ENCODE data around the gene MAPK9. TPM values are rescaled to one million over a fixed set of nuclear protein-coding genes. Genes with fewer than 3 reads are reported as not detected.

MAPK9 gene
- total and polyA plus RNA-seq, 5 donors, result 20.1 to 47.4 (median 45.1) TPM

DNA sequence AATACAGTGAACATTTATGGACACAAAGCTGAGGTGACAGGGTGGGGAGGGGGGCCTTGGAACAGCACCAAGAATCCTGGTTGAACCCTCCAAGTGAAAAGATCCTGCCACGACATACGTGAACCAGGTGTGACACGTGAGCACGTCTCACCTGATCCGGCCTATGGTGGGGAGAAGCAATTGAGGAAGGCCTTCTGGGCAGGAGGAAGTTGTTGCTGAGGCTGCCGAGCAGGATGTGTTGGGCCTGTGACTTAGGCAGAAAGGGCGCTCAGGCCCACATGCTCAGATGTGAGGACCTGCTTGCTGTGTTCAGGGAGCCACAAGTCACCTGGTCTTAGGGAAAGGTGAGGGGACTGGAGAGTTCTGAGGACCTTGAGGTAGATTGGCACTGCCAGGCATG is 2.5 kb upstream of the MAPK9 start:
- Histone ChIP-seq H3K4me3 (ENCODE audit: low read length) (no peak overlapping the region), H3K4me1 (ENCODE audit: control insufficient read depth, insufficient read depth, low read length) (peaks cover 2% of the 10 kb centered on the region), H3K9me3 (ENCODE audit: control insufficient read depth, low read length) (no peaks in the 10 kb centered on the region), H3K27ac (ENCODE audit: low read length) (no peak overlapping the region), H3K27me3 (ENCODE audit: control insufficient read depth, insufficient read depth) (no peaks in the 10 kb centered on the region)
- intact Hi-C loops (cut with DNase I), result loop anchor here in 3 of 4 donors (5.0 to 10.0 kb wide), 3 partner anchors 178 to 373 kb away; no protein-coding TSS in a partner anchor
- no peak for DNase-seq
- WGBS, result 82% methylated on average over 7 of the region's 7 CpGs
- ATAC-seq, result no peak

DNA sequence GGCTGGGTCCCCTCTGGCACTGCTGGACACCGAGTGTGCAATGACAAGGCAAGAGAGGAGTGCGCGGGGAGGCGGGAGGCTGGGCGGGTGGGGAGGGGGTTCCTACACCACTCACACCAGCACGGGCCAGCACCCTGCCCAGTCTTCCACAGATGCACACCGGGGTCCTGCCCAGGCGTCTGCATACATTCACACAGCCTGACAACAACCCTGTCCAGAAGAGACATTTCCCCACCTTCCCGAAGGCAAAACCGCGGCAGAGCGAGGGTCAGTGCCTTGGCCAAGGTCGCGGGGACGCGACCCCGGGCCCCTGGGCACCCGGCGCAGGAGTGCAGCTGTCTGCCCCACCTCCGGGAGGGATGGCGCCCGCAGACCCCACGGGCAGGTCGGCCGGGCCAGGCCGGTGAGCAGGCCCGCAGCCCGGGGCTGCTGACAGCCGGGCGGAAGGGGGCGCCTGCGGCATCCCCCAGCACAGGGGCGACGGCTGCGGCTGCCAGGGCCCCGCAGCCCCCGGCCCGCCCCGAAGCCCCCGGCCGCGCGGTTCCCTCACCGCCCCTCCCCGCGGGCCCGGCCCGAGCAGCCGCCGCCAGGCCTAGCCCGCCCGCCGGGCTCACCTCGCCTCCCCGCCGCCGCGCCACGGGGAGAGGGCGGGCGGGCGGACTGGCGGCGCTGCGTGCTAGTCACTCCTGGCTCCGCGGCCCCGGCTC is 496 bp downstream of the MAPK9 start:
- intact Hi-C loops (cut with DNase I), result loop anchor here in 3 of 4 donors (5.0 to 10.0 kb wide), 3 partner anchors 181 to 376 kb away; no protein-coding TSS in a partner anchor
- DNase-seq (peak; percentile 34 to 61 (median 56)), ATAC-seq (peak; percentile 2 to 6)
- H3K27ac ChIP-seq (ENCODE audit: low read length), result no peak overlapping the region
- WGBS, result 1% methylated on average over 61 of the region's 68 CpGs
- no peaks in the 10 kb centered on the region for H3K9me3 ChIP-seq (ENCODE audit: control insufficient read depth, low read length)
- H3K4me3 ChIP-seq (ENCODE audit: low read length), result peak overlapping the region; percentile 92
- H3K27me3 ChIP-seq (ENCODE audit: control insufficient read depth, insufficient read depth), result no peaks in the 10 kb centered on the region
- peaks cover 2% of the 10 kb centered on the region for H3K4me1 ChIP-seq (ENCODE audit: control insufficient read depth, insufficient read depth, low read length)

DNA sequence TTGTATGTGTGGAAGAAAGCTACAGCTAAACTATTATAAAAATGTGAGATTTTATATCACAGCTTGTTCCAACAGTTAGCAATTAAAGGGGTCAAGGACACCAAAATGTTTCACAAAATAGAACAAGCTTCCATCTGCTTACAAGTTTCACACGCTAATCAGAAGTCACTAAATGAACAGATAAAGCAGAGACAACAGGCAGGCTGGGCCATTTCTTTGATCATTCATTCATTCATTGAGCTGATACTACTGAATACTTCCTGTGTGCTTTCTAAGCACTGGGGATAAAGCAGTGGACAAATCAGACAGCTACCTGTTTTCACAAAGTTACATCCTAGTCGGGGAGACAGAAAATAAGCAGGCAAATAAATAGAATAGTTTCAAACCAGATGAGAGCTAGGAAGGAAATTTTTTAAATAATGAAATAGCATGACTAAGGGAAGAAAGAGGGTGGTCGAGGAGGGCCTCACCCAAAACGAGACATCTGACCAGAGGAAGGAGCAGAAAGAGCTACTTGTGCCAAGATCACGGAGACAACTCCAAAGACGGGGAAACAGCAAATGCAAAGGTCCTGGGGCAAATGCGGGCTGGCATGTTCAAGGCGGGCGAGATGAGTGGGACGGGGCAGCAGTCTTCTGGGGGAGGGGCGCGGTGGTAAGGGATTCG is 1.2 kb downstream of the MAPK9 start:
- ATAC-seq (no peak), DNase-seq (no peak)
- intact Hi-C loops (cut with DNase I), result loop anchor here in 3 of 4 donors (5.0 to 10.0 kb wide), 3 partner anchors 182 to 377 kb away; no protein-coding TSS in a partner anchor
- H3K27me3 ChIP-seq (ENCODE audit: control insufficient read depth, insufficient read depth), result no peaks in the 10 kb centered on the region
- WGBS, result 21% methylated on average over 13 of the region's 13 CpGs
- peak overlapping the region; percentile 92 for H3K4me3 ChIP-seq (ENCODE audit: low read length)
- no peaks in the 10 kb centered on the region for H3K9me3 ChIP-seq (ENCODE audit: control insufficient read depth, low read length)
- peaks cover 2% of the 10 kb centered on the region for H3K4me1 ChIP-seq (ENCODE audit: control insufficient read depth, insufficient read depth, low read length)
- H3K27ac ChIP-seq (ENCODE audit: low read length), result no peak overlapping the region

DNA sequence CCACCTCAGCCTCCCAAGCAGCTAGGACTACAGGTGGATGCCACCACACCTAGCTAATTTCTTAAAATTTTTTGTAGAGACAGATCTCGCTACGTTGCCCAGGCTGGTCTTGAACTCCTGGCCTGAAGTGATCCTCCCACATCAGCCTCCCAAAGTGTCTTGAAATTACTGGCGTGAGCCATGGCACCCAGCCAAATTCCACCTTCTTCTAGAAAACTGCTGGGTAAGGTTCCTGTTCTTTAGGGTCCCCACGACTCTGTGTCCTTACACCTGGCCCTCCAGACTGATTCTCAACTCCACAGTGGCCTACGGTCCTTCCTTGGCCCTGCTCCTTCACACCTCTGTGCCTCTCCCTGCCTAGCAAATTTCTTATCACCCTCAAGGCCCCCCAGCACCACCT is 1.9 kb downstream of the MAPK9 start:
- DNase-seq (no peak), ATAC-seq (no peak)
- H3K4me3 ChIP-seq (ENCODE audit: low read length), result no peak overlapping the region
- no peak overlapping the region for H3K27ac ChIP-seq (ENCODE audit: low read length)
- peaks cover 2% of the 10 kb centered on the region for H3K4me1 ChIP-seq (ENCODE audit: control insufficient read depth, insufficient read depth, low read length)
- H3K9me3 ChIP-seq (ENCODE audit: control insufficient read depth, low read length), result no peaks in the 10 kb centered on the region
- no peaks in the 10 kb centered on the region for H3K27me3 ChIP-seq (ENCODE audit: control insufficient read depth, insufficient read depth)
- WGBS, result 83% methylated on average over 5 of the region's 5 CpGs
- intact Hi-C loops (cut with DNase I), result loop anchor here in 3 of 4 donors (5.0 to 10.0 kb wide), 3 partner anchors 182 to 377 kb away; no protein-coding TSS in a partner anchor

DNA sequence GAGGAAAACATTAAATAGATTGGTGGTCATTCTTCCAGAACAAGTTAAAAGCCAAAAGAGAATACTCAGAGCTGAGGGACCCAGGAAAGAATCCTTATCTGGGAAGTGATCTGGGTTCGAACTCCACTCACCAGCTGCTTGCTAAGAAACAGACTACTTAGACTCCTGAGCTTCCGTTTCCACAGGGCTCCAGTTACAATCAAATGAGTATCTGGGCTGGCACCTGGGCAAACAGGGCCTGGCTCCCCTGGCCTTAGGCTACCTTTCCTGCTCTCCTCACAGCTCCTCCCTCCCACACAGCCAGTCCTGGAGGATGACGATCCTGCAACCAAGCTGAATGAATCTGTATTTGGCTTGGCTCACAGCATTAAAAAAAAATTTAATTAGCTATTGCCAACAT is 2.5 kb downstream of the MAPK9 start:
- DNase-seq (no peak), ATAC-seq (no peak)
- intact Hi-C loops (cut with DNase I), result no loop called here

DNA sequence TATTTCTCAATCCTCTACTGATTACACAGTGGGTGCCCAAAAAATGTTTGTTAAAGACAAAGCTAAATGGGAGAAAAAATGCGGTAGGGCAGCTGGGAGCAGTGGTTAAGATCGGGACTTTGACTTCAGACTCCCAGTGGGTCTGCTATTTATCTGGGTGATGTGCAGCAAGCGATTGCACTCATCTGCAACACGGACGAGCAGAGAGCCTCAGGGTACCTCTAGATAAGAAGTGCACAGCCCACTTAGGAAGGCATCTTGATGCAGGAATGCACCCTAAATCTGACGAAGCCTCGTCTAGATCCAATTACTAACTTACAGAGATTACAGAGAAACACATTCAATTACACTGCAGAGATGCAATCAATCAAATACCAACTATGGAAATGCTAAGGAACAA is 4.0 kb downstream of the MAPK9 start:
- intact Hi-C loops (cut with DNase I), result no loop called here
- Histone ChIP-seq H3K27ac (ENCODE audit: low read length) (no peak overlapping the region), H3K9me3 (ENCODE audit: control insufficient read depth, low read length) (no peaks in the 10 kb centered on the region), H3K4me1 (ENCODE audit: control insufficient read depth, insufficient read depth, low read length) (peaks cover 2% of the 10 kb centered on the region), H3K4me3 (ENCODE audit: low read length) (no peak overlapping the region), H3K27me3 (ENCODE audit: control insufficient read depth, insufficient read depth) (no peaks in the 10 kb centered on the region)
- WGBS, result 61% methylated on average over 7 of the region's 7 CpGs
- DNase-seq, result no peak
- ATAC-seq, result no peak

More for the DNA sequence above, 2.5 kb downstream of the MAPK9 start:
- no peaks in the 10 kb centered on the region for H3K9me3 ChIP-seq (ENCODE audit: control insufficient read depth, low read length)
- 62% methylated on average over 3 of the region's 3 CpGs for WGBS
- H3K27ac ChIP-seq (ENCODE audit: low read length), result no peak overlapping the region
- no peaks in the 10 kb centered on the region for H3K27me3 ChIP-seq (ENCODE audit: control insufficient read depth, insufficient read depth)
- H3K4me1 ChIP-seq (ENCODE audit: control insufficient read depth, insufficient read depth, low read length), result peaks cover 2% of the 10 kb centered on the region
- no peak overlapping the region for H3K4me3 ChIP-seq (ENCODE audit: low read length)

DNA sequence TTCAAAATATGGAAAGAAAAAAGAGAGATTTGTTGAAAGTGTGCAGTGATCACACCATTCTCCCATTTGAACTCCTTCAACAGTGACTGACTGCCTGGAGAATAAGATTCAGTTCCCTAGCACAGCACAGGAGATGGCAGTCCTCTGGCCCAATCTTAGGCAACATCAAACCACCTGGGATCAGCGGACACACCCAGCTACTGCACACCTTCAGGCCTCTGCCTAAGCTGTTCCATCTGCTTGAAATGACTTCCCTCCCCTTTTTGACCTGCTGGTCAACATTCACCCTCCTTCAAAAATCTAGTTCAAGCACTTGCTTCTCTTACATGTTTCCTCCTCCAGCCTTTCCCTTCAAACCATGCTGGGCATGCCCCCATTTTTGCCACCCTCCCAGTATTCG is 4.5 kb downstream of the MAPK9 start:
- ATAC-seq (no peak), DNase-seq (no peak)
- Histone ChIP-seq H3K4me3 (ENCODE audit: low read length) (no peak overlapping the region), H3K27me3 (ENCODE audit: control insufficient read depth, insufficient read depth) (no peaks in the 10 kb centered on the region), H3K4me1 (ENCODE audit: control insufficient read depth, insufficient read depth, low read length) (peaks cover 2% of the 10 kb centered on the region), H3K9me3 (ENCODE audit: control insufficient read depth, low read length) (no peaks in the 10 kb centered on the region), H3K27ac (ENCODE audit: low read length) (no peak overlapping the region)
- WGBS, result 93% methylated on average over 2 of the region's 2 CpGs
- intact Hi-C loops (cut with DNase I), result no loop called here

DNA sequence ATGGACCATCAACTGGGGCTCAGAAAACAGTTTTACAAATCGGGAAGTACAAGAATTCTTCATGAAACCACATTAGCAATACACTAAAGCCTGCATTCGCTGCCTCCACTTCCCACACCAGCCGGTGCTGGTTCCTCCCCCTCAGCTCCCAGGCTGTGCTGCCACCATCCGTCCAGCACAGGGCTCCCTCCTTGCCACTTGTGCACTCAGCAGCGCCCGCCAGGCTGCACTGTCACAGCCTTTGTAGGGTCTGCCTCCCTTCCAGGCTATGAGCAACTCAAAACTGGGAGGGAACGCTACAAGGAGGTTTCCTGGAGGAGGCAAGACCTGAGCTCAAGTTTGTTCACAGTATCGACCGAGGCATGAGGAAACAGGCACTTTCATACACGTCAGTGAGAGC is 7.7 kb downstream of the MAPK9 start:
- no peak overlapping the region for H3K27ac ChIP-seq (ENCODE audit: low read length)
- no peak for DNase-seq
- peak in 1 of 2 donors; percentile 19 for ATAC-seq

DNA sequence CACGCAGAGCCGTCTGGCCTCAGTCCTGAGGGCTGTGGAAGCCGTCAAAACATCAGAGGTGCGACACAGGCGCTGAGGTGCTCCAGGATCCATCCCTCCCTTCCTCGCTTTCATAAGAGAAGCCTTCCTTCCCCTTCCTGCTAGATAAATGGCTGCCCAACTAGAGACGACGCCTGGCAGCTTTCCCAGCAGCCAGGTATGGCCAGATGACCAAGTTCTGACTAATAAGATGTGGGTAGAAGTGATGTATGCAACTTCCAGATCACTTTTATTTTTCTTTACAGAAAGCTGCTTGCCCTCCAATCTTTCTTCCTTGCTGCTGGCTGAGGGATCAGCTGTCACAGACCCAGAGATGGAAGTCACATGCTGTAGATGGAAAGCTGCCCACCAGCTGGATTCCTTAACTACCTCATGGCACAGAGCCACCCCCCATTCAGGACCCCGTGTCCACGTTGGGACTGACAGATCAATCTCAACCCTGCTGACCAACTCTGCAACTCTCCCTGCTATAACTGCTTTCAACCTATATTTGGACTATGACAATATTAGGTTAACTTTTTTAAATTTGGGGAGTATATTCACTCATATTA is 8.8 kb downstream of the MAPK9 start:
- WGBS, result 36% methylated on average over 10 of the region's 10 CpGs
- ATAC-seq (no peak), DNase-seq (no peak)
- Histone ChIP-seq H3K27ac (ENCODE audit: low read length) (no peak overlapping the region), H3K4me3 (ENCODE audit: low read length) (no peak overlapping the region), H3K27me3 (ENCODE audit: control insufficient read depth, insufficient read depth) (no peaks in the 10 kb centered on the region), H3K9me3 (ENCODE audit: control insufficient read depth, low read length) (no peaks in the 10 kb centered on the region), H3K4me1 (ENCODE audit: control insufficient read depth, insufficient read depth, low read length) (no peaks in the 10 kb centered on the region)
- intact Hi-C loops (cut with DNase I), result no loop called here

More for the DNA sequence above, 7.7 kb downstream of the MAPK9 start:
- Histone ChIP-seq H3K9me3 (ENCODE audit: control insufficient read depth, low read length) (no peaks in the 10 kb centered on the region), H3K4me1 (ENCODE audit: control insufficient read depth, insufficient read depth, low read length) (no peaks in the 10 kb centered on the region), H3K4me3 (ENCODE audit: low read length) (no peak overlapping the region), H3K27me3 (ENCODE audit: control insufficient read depth, insufficient read depth) (no peaks in the 10 kb centered on the region)
- 74% methylated on average over 10 of the region's 10 CpGs for WGBS
- intact Hi-C loops (cut with DNase I), result no loop called here

DNA sequence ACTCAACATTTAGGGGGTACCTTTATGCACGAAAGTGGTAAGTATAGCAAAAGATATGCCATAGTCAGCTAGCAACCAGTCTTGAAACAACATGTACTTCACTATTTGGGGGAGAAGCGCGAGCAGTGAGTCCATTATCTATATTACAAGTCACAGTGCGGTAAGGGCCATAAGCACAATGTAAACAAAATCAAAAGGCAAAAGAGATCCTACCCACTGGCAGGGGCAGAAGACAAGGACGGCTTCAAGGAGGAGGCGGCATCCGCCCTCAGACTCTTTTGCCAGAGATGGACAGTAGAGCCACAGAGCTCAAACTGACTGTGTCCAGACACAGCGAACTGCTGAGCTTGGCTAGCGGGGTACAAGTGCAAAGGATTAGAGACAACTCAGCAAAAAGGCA is 9.6 kb downstream of the MAPK9 start:
- ATAC-seq, result no peak
- 98% methylated on average over 9 of the region's 9 CpGs for WGBS
- Histone ChIP-seq H3K4me1 (ENCODE audit: control insufficient read depth, insufficient read depth, low read length) (no peaks in the 10 kb centered on the region), H3K4me3 (ENCODE audit: low read length) (no peak overlapping the region), H3K9me3 (ENCODE audit: control insufficient read depth, low read length) (no peaks in the 10 kb centered on the region), H3K27ac (ENCODE audit: low read length) (no peak overlapping the region), H3K27me3 (ENCODE audit: control insufficient read depth, insufficient read depth) (no peaks in the 10 kb centered on the region)
- intact Hi-C loops (cut with DNase I), result no loop called here
- no peak for DNase-seq

DNA sequence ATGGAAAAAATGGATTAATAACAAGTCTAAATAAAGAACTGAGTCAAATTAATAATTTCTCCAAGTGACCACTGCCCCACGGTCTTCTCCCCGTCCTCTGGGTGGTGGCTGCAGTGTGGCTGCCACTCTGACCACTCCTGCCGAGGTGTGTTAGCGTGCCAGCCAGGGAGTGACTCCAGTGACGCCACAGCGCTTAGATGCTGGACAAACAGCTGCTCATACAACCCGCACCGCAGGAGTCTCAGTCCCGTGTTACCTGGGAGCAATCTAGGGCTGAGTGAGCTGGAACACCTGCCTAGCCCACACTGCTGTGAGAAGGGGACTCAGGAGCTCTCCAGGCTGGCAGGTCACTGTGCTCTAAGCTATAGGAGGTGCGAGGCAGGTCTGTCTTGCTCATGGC is 10.2 kb downstream of the MAPK9 start:
- intact Hi-C loops (cut with DNase I), result no loop called here
- Histone ChIP-seq H3K27me3 (ENCODE audit: control insufficient read depth, insufficient read depth) (no peaks in the 10 kb centered on the region), H3K27ac (ENCODE audit: low read length) (no peak overlapping the region), H3K4me1 (ENCODE audit: control insufficient read depth, insufficient read depth, low read length) (no peaks in the 10 kb centered on the region), H3K4me3 (ENCODE audit: low read length) (no peak overlapping the region), H3K9me3 (ENCODE audit: control insufficient read depth, low read length) (no peaks in the 10 kb centered on the region)
- DNase-seq, result no peak
- 95% methylated on average over 10 of the region's 10 CpGs for WGBS
- no peak for ATAC-seq

Data from right cardiac atrium (tissue), 5 donors.